HG02938 (cell line): ENCODE results near the gene ZDHHC4.

ENCODE experiments used
- ATAC-seq: cut with Tn5 transposase; IDR thresholded peaks from one replicate; pipeline ENCODE4 v1.9.1; 2021; ENCODE audit warnings: mild to moderate bottlenecking, moderate library complexity; ENCODE audit not compliant: unreplicated experiment

Gene ZDHHC4

DNA sequence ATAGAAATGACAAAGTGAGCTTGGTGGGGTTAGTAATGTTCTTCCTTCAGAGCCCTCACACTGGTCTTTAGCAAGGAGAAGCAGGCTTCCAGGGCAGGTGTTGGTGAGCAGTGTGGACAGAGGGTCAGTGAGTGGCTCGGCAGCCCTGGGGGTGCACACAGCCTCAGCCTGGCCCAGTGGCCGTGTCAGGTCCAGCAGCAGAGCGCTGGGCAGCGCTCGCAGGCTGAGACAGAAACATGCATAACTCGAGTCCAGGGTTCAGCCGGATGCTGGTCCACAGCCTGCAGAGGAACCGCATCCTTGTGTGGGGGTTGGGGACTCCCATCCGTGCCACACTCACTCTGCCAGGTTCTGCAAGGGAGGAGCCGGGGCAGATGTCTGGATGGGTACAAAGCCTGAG is 27.2 kb downstream of the ZDHHC4 start:
- ATAC-seq = no peak

DNA sequence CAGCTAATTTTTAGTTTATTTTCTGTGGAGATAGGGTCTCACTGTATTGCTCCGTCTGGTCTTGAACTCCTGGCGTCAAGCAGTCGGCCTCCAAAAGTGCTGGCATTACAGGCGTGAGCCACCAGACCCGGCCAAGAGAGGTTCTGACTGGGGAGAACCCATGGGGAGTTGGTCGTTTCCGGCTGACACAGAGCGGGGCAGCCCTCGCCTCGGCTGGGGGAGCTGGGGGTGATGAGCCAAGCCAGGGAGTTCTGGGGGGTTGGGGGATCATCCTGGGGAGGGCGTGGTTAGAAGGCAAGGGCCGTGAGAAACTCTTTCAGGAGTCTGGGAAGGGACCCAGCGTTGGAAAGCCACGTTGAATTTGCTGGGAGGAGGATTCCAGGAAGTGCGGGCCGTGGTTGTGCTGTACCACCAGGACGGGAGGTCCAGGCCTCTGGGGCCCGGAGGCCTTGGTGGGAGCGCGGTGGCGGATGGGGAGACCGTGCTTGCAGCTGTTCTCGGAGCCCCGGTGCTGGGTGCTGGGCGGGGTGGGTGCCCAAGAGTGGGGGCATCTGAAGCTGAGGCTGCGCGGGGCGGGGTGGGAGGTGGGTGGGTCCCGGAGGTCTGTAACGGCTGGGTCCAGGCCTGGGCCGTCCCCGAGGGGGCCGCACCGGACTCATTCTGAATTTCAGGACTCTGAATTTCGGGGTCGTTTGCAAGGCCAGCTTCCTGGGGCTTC is 29.8 kb downstream of the ZDHHC4 start:
- no peak for ATAC-seq

DNA sequence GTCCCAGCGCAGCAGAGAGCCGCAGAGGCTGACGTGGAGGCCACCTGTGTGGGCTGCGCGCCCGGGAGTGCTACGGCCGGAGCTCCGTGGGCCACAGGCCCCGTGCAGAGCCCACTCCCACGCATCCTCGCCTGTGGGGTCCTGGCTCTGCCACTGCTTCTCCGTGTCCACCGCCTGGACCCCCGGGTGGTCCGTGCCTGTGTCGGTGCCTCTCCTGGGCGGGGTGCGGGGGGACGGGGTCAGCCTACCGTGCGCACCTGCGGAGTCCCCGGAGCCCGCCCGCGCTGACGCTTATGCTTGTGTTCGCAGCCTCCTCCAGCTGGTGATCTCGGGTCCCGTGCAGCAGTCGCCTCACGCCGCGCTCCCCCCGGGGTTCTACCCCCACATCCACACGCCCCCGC is 30.4 kb downstream of the ZDHHC4 start:
- no peak for ATAC-seq

DNA sequence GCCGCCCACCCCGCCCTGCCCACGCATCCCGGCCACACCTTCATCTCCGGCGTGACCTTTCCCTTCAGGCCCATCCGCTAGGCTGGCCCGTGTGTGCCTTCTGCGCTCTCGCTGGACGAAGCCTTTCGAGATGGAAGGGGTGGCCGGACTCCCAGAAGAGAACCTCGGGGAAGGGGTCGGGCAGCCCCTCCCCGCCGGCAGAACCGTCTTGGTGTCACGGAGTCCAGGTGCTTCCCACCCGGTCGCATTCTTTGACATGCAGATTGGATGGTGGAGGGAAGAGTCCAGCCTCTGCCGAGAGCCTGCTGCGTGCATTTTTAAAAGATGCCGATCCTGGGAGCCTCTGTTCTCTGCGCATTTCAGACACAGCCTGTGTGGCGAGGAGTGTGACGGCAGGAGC is 30.8 kb downstream of the ZDHHC4 start:
- no peak for ATAC-seq

DNA sequence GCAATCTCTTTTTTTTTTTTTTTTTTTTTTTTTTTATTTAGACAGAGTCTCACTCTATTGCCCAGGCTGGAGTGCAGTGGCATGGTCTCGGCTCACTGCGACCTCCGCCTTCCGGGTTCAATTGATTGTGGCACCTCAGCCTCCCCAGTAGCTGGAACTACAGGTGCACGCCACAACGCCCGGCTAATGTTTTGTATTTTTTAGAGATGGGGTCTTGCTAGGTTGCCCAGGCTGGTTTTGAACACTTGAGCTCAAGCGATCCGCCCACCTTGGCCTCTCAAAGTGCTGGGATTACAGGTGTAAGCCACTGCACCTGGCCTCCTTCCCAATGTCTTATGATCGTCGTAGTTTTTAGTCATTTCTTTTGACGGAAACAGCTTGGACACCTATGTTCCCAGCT is 31.5 kb downstream of the ZDHHC4 start:
- no peak for ATAC-seq

DNA sequence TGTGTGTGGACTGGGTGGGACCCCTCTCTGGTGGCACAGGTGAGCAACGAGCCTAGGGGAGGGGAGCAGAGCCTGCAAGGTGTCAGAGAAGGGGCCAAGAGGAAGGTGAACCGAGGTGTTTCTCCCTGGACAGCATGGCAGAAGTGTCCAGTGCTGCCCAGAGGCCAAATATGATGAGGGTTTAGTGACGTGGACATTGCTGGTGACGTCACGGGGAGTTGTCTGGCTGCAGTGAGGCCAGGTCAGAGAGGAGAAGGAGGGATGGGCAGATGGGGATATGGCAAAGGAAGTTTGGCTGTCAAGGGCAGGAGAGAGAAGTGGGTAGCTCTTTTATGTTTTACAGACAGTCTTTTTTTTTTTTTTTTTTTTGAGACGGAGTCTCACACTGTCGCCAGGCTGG is 35.6 kb downstream of the ZDHHC4 start:
- no peak for ATAC-seq

DNA sequence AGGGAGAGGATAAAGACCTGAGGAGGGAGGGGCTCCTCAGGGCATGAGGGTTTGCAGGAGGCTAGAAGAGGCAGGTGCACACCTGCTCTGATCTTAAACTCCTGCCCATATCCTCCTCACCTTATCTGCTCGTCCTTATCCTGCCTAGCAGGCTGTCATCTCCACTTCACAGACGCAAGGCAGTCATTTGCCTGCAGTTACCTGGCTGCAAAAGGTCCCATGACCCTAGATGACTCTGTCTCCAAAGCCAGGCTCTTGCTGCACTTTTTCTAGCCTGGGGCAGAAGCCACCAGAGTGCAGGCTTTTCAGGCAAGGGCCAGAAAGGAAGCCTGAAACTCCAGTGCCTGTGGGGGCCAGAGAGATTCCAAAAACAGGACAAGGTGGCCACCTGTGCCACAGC is 36.5 kb downstream of the ZDHHC4 start:
- no peak for ATAC-seq

DNA sequence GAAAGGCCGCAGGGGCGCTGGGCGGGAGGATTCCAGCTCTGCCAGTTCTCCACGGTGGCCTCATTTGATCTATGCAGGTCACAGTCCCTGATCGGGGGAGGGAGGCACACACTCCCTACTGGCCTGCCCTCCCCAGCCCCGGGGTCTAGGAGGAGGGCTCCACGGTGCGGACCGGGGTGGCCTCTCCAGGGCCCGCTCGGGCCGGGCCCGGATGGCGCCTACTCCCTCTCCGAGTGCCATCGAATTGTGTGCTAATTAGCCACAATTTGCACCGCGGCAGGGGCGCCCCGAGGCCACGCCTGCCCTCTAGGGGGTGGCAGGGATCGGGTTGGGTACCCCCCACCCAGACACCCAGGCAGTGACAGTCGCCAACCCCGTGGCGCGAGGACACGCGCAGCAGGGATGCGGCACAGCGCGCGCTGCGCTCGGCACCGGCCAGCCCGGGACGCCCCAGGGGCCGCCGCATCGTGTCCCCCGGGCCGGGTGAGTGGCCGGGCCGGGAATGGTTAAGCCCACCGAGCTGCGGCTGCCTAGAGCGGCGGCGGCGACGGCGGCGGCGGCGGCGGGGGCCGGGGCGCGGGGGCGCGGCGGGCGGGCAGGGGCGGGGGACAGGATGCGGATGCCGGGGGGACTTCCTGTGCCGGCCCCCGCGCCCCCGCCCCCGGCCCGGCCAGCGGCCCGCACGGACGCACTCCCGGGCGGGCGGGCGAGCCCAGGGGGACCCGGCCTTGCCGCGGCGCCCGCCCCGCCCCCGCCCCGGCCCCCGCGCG is 37.9 kb downstream of the ZDHHC4 start, which contains the start of gene ZNF853:
ZNF853 (plus strand) TSS at position 658 of the 770 bp plus-strand sequence. CDS start 565 bp downstream, outside the sequence.
- no peak for ATAC-seq

DNA sequence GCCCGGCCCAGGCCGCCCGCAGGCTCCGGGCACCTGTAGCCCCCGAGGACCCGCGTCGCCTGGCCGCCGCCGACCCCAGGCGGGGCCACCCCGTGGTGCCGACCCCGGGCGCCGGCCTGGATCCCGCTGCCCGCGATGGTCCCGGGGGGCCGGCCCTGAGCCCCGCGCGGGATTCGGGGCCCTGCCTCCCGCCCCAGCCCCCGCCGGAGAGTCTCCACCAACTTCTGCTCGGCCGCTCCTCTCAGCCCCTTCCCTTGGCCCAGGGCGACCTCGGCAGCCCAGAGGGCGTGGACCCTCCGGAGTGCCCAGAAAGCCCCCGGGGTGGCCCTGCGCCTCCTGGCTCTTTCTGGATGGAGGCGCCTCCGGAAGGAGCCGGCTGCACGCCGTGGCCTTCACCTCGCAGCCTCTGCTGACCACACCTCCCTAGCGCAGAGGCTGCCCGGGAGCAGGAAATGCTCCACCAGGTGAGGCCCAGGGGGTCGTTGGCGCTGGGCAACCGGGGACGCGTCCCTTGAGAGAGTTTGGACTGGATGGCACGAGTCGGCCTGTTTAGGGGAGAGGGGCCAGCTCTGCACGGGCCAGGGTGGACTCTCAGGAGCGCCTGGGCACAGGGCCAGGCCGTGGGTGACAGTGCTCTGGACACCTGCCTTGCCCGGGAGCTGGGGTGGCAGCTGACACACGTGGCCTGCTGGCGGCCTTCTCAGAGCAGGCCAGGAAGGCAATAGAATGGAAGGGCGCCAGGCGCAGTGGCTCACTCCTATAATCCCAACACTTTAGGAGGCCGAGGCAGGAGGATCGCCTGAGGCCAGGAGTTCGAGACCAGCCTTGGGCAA is 38.7 kb downstream of the ZDHHC4 start:
- ATAC-seq = no peak

DNA sequence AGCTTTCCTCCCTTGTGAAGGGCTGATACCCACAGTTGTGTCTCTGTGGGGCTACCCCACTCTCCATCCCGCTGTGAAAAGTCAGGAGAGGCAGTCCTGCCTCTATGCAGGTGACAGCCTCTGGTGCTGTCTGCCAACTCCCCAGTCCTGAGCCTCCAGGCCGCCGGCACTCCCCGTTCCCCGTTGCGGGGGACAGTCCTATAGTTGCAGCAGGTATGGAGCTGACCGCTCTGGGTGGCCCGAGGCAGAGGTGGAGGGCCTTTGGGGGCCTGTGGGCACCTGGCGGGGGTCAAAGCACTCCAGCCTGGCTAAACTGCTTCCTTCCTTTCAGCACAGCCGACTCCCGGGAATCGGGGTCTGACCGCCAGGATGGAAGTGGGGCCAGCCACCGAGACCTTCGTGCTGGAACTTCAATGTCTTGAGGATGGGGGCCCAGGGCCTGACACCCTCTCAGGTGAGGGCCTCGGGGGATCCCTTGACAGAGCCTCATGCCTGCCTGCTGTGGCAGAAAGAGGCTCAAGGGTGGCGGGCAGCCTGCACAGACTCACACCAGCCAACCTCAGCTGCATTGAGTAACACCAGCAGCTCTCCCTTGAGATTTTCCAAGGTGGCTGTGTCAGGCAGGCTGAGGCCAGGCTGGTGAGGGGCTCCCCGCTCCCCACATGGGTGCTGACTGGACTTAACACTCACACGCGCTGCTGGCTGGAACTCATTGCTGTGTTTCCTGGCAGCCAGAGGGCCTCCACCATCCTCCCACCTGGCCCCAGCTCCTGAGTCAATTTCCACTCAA is 39.8 kb downstream of the ZDHHC4 start:
- ATAC-seq = no peak

DNA sequence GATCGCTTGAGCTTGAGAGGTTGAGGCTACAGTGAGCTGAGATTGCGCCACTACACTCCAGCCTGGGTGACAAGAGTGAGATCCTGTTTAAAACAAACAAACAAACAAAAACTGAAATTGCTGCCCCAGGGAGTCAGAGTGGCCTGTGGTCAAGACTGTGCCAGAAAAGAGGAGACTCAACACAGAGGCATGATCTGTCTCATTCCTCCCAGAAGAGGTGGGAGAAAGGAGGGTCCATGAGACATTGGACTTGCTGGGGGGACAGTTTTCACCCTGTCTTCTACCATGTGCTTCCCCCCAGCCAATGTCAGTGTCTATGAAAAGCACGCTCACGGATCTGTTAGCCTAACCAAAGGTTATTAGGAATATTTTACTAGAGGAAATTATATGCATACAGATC is 41.4 kb downstream of the ZDHHC4 start:
- no peak for ATAC-seq

DNA sequence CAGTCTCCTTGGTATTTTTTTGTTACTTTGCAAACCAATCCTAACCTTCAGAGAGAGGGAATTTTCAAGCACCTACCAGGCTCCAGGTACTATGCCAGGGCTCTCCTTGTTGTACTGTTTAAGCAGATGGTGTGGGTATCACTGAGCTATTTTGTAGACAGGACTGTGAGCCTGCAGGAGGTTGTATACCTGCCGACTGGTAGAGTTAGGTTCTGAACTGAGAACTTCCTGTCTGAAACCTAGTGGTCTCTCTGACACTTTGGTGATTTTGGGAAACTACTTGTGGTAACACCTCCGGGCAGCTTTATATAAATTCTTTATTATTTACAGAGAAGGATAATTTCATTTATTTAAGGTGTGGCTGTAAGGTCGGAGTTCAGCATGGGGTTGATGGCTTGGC is 42.7 kb downstream of the ZDHHC4 start:
- ATAC-seq = no peak

DNA sequence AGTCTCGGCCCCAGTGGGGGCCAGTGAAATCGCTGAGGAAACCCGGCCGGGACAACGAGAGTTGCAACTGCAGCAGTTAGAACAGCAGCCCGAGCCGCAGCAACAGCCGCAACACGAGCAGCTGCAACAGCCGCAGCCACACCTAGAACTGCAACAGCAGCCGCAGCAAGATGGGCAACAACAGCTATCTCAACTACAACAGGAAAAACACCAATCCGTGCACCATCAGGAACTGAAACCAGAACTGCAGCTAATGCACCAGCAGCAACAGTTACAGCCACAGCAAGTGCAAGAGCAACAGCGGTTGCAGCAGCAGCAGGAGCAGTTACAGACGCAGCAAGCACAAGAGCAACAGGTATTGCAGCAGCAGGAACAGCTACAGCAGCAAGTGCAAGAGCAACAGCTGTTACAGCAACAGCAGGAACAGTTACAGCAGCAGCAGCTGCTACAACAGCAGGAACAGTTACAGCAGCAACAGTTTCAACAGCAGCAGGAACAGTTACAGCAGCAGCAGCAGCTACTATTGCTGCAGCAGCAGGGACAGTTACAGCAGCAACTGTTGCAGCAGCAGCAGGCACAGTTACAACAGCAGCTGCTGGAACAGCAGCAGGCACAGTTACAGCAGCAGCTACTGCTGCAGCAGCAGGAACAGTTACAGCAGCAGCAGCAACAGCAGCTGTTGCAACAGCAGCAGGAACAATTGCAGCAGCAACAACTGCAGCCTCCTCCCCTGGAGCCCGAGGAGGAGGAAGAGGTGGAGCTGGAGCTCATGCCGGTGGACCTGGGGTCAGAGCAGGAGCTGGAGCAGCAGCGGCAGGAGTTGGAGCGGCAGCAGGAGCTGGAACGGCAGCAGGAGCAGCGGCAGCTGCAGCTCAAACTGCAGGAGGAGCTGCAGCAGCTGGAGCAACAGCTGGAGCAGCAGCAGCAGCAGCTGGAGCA is 44.2 kb downstream of the ZDHHC4 start:
- no peak for ATAC-seq

DNA sequence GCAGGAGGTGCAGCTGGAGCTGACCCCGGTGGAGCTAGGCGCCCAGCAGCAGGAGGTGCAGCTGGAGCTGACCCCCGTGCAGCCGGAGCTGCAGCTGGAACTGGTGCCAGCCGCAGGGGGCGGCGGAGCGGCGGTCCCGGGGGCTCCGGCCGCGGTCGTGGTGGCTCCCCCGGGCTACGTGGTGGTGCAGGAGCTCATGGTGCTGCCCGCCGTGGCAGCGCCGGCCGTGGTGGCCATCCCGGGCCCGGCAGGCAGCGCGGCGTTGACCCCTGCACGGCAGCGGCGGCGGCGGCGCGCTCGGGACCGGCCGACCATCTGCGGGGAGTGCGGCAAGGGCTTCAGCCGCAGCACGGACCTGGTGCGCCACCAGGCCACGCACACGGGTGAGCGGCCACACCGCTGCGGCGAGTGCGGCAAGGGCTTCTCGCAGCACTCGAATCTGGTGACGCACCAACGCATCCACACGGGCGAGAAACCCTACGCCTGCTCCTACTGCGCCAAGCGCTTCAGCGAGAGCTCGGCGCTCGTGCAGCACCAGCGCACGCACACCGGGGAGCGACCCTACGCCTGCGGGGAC is 45.0 kb downstream of the ZDHHC4 start:
- ATAC-seq = no peak

DNA sequence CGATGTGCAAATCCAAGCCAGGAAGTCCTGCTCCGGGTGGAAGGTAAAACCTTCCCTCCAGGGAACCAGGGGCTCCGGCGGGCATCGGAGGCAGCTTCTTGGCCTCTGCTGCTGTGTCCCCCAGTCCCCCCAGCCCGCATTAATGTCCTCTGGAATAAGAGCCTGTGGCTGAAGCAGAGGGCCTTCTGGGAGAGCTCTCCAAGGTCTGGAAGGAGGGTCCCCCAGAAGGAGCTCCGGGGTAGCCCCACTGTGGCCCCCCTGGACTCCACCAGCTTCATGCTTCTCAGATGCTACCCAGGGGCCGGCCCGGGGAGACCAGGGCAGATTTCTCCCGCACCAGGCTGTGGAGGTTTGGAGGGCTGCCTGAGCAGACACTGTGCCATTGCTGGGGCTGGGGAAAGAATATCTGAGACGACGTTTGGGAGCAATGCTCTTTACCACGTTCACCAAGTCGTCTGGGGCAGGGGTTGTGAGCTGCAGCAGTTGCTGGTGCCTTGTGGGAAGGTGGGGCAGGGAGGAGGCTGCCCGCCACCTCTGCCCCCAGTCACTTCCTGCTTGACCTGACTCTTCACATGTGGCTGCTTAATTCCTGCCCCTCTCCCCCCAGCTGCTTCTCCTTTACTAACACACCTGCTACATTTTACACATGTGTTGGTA is 46.5 kb downstream of the ZDHHC4 start:
- ATAC-seq = no peak

DNA sequence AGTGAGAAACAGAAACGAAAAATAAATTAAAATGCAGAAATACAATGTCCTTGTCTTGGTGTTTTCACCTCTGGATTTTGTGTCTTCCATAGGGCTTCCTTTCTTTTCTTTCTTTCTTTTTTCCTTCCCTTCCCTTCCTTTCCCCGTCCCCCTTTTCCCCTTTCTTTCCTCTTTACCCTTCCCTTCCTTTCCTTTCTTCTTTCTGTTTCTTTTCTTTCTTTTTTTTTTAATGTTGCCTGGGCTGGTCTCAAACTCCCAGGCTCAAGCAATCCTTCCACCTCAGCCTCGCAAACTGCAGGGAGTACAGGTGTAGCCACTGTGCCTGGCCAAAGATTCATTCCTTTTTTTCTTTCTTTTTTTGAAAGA is 47.0 kb downstream of the ZDHHC4 start:
- ATAC-seq = no peak

DNA sequence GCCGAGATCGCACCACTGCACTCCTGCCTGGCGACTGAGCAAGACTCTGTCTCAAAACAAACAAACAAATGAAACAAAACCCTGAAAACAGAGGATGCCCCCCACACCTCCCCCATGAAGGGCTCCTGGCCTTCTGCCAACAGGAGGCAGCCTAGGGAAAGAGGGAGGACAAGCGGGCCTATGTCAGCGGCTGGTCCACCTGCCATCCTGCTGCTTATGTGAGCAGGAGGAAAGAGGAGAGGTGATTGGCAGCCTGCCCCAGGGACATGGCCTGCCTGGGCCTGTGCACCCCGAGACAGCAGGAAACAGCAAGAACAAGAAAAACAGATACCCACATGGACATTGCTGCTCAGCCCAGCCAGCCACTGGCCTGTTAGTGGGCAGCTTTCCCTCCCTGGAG is 50.8 kb downstream of the ZDHHC4 start:
- ATAC-seq = no peak

DNA sequence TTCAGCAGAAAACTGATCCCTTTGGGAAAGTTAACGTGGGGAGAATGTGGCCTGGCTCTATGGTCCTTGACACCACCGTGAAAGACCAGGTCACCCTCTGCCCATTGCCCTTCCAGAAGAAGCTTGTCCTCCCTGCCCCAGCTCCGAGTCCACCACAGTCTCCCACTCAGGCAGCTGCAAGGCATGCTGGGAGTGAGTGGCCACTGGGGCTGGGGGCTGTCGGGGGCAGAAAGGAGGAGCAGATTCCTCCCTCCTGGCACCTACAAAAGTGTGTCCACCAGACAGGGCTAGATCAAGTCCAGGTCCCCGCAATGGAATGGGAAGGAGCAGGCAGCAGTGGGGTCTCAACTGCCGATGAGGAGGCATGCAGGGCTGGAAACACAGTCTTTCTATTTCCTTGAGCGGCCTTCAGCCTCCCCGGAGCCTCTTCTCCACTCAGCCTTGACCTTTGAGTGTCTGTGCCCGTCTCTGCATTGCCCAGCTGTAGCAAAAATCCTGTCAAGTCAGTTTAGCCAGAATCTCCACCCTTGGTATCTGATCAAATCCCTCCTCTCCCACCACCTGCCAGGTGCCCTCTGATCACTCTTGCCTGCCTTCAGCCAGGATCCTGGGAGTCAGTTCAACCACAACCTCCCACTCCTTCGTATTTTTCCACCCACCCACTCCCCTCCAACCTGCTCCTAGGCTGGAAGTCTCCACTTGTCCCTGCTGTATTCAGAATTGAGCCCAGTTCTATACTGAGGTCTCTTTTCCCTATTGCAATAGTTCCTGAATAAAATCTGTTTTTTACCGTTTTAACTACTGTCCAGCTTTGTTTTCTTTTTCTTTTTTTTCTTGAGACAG is 53.0 kb downstream of the ZDHHC4 start:
- no peak for ATAC-seq
